Cardiac muscle cell (in vitro differentiated cells and primary cell): ENCODE data around the gene TMEM151B. TPM values are rescaled to one million over a fixed set of nuclear protein-coding genes. Genes with fewer than 3 reads are reported as not detected.

Source experiments
- DNase-seq, 2 donors: peaks; one replicate each; pipeline versions ENCODE4 v3.0.0 to v3.0.0-alpha.2; 2010 to 2017; ENCODE audit warnings: low read depth in 1 of 2, low spot score in 1 of 2
- H3K27ac ChIP-seq: fragments of 200-600 bp; sonication (generic); 2 replicates; pipeline ENCODE4 v1.5.1; 2016
- H3K27me3 ChIP-seq: fragments of 200-600 bp; sonication (generic); 2 replicates; pipeline ENCODE4 v1.6.0; 2016; ENCODE audit warnings: control low read depth
- H3K36me3 ChIP-seq: fragments of 200-600 bp; sonication (generic); 2 replicates; pipeline ENCODE4 v1.5.1; 2016; ENCODE audit warnings: control low read depth
- H3K4me1 ChIP-seq: fragments of 200-600 bp; sonication (generic); 2 replicates; pipeline ENCODE4 v1.8.1; 2017; ENCODE audit warnings: low read depth, mild to moderate bottlenecking, mixed run types
- H3K4me3 ChIP-seq: fragments of 200-600 bp; sonication (generic); 2 replicates; pipeline ENCODE4 v1.5.1; 2016; ENCODE audit warnings: mild to moderate bottlenecking
- H3K9me3 ChIP-seq: fragments of 200-600 bp; sonication (generic); 2 replicates; pipeline ENCODE4 v1.5.1; 2017; ENCODE audit warnings: low read depth, mild to moderate bottlenecking, control low read depth
- CTCF ChIP-seq: IDR thresholded peaks from 2 replicates; pipeline ENCODE4 v1.5.1; 2012; ENCODE audit warnings: low read depth, mild to moderate bottlenecking, low read length
- polyA plus RNA-seq: library from polyadenylated mRNA; unstranded; fragments of >200 nt; fragmentation: Nextera tagmentation; extraction: Ambion mirVana; gene quantifications from 2 replicates; pipeline ENCODE4 v1.2.1, GENCODE V29; 2016
- total RNA-seq: library from RNA; depleted of rRNA; stranded (reverse); fragments of >200 nt; gene quantifications from 2 replicates; pipeline ENCODE4 v1.2.3, GENCODE V29; 2016

Gene TMEM151B
- total and polyA plus RNA-seq, 2 experiments from 2014 or later: 0.21 to 0.29 TPM

GRCh38 chr6:44238687-44239350 lies 31.4 kb upstream of the TMEM151B start:
- no peaks in the 10 kb centered on the region for H3K36me3 ChIP-seq
- no peaks in the 10 kb centered on the region for H3K27me3 ChIP-seq
- peaks cover 19% of the 10 kb centered on the region for H3K4me1 ChIP-seq
- no peak overlapping the region for H3K27ac ChIP-seq
- H3K9me3 ChIP-seq: no peaks in the 10 kb centered on the region
- no peak for TF ChIP-seq CTCF
- DNase-seq: no peak
- no peak overlapping the region for H3K4me3 ChIP-seq

- peaks cover under 1% of the 10 kb centered on the region for H3K4me1 ChIP-seq
- H3K4me3 ChIP-seq: no peak overlapping the region
- no peak for TF ChIP-seq CTCF
- no peaks in the 10 kb centered on the region for H3K27me3 ChIP-seq
- no peak overlapping the region for H3K27ac ChIP-seq
- no peaks in the 10 kb centered on the region for H3K9me3 ChIP-seq
- DNase-seq: no peak
- H3K36me3 ChIP-seq: no peaks in the 10 kb centered on the region
These were observed 26.9 kb upstream of the TMEM151B start for GRCh38 chr6:44243345-44243744.

GRCh38 chr6:44245391-44245911 lies 24.8 kb upstream of the TMEM151B start:
- H3K36me3 ChIP-seq: peaks cover 17% of the 10 kb centered on the region
- DNase-seq: no peak
- no peaks in the 10 kb centered on the region for H3K27me3 ChIP-seq
- no peak for TF ChIP-seq CTCF
- H3K4me1 ChIP-seq: peaks cover 8% of the 10 kb centered on the region
- no peak overlapping the region for H3K27ac ChIP-seq
- H3K4me3 ChIP-seq: peak overlapping the region; percentile 93
- no peaks in the 10 kb centered on the region for H3K9me3 ChIP-seq

GRCh38 chr6:44245912-44246662 lies 24.2 kb upstream of the TMEM151B start:
- Histone ChIP-seq H3K9me3 (no peaks in the 10 kb centered on the region), H3K36me3 (peaks cover 23% of the 10 kb centered on the region), H3K4me1 (peaks cover 8% of the 10 kb centered on the region), H3K27me3 (no peaks in the 10 kb centered on the region), H3K4me3 (peak overlapping the region; percentile 93), H3K27ac (peak overlapping the region; percentile 91)
- peak; percentile 91 for DNase-seq
- no peak for TF ChIP-seq CTCF

- peak within 1 kb of the TSS; percentile 91 for H3K27ac ChIP-seq
- no peaks in the 10 kb centered on the region for H3K9me3 ChIP-seq
- DNase-seq: peak; percentile 97 to 99
- H3K36me3 ChIP-seq: peaks cover 30% of the 10 kb centered on the region
- H3K27me3 ChIP-seq: no peaks in the 10 kb centered on the region
- no peak for TF ChIP-seq CTCF
- peaks cover 8% of the 10 kb centered on the region for H3K4me1 ChIP-seq
- H3K4me3 ChIP-seq: peak within 1 kb of the TSS; percentile 93
These were observed 23.4 kb upstream of the TMEM151B start, which contains the start of gene HSP90AB1 for GRCh38 chr6:44246663-44247337. HSP90AB1 (plus strand) TSS chr6:44247101; CDS start chr6:44248630, 1,529 bp downstream.
